ENCODE results near the gene MRFAP1L1.

The MRFAP1L1 gene

GRCh38 chr4:6668391-6668790, 41.3 kb downstream of the MRFAP1L1 start:
- DNase-seq (ENCODE audit: low read depth) = peak; percentile 91
- no peak for TF ChIP-seq CTCF (IDR thresholded peaks at IDR 0.05; ENCODE audit: insufficient read depth, low read depth, low read length, missing control alignments)
- H3K4me3 ChIP-seq (ENCODE audit: low read length) = no peak overlapping the region

- no peak for DNase-seq (ENCODE audit: low read depth)
- H3K4me3 ChIP-seq (ENCODE audit: low read length) = no peak overlapping the region
- TF ChIP-seq CTCF (IDR thresholded peaks at IDR 0.05; ENCODE audit: insufficient read depth, low read depth, low read length, missing control alignments) = no peak
Observed at GRCh38 chr4:6665320-6665654, 44.4 kb downstream of the MRFAP1L1 start.

- H3K4me3 ChIP-seq (ENCODE audit: low read length) = no peak overlapping the region
- no peak for TF ChIP-seq CTCF (IDR thresholded peaks at IDR 0.05; ENCODE audit: insufficient read depth, low read depth, low read length, missing control alignments)
- DNase-seq (ENCODE audit: low read depth) = no peak
Observed at GRCh38 chr4:6663596-6664393, 45.9 kb downstream of the MRFAP1L1 start.

- no peak for DNase-seq (ENCODE audit: low read depth)
- no peak overlapping the region for H3K4me3 ChIP-seq (ENCODE audit: low read length)
- no peak for TF ChIP-seq CTCF (IDR thresholded peaks at IDR 0.05; ENCODE audit: insufficient read depth, low read depth, low read length, missing control alignments)
Observed at GRCh38 chr4:6662591-6662990, 47.1 kb downstream of the MRFAP1L1 start.

GRCh38 chr4:6660430-6660829, 49.2 kb downstream of the MRFAP1L1 start:
- no peak for TF ChIP-seq CTCF (IDR thresholded peaks at IDR 0.05; ENCODE audit: insufficient read depth, low read depth, low read length, missing control alignments)
- no peak for DNase-seq (ENCODE audit: low read depth)

GRCh38 chr4:6659897-6660296, 49.8 kb downstream of the MRFAP1L1 start:
- H3K4me3 ChIP-seq (ENCODE audit: low read length) = no peak overlapping the region
- no peak for TF ChIP-seq CTCF (IDR thresholded peaks at IDR 0.05; ENCODE audit: insufficient read depth, low read depth, low read length, missing control alignments)

More at GRCh38 chr4:6660430-6660829, 49.2 kb downstream of the MRFAP1L1 start:
- no peak overlapping the region for H3K4me3 ChIP-seq (ENCODE audit: low read length)

GRCh38 chr4:6658597-6659075, 51.0 kb downstream of the MRFAP1L1 start:
- H3K4me3 ChIP-seq (ENCODE audit: low read length) = peak overlapping the region; percentile 20
- TF ChIP-seq CTCF (IDR thresholded peaks at IDR 0.05; ENCODE audit: insufficient read depth, low read depth, low read length, missing control alignments) = no peak
- peak; percentile 47 for DNase-seq (ENCODE audit: low read depth)

More at GRCh38 chr4:6659897-6660296, 49.8 kb downstream of the MRFAP1L1 start:
- DNase-seq (ENCODE audit: low read depth) = no peak

All from epithelial cell of esophagus (primary cell).